NCI-H2029 treated with DMSO at 0.1 percent for 48 hours (cell line): ENCODE results near the gene NAA15.
"Not testable (repeated sequence)": the region's sequence is repeated elsewhere in the genome, so short reads cannot be mapped to it uniquely, and the experiment has no call there.

ENCODE experiments used
- DNase-seq: peaks from one replicate; lab custom pipeline; 2025; lab: John Stamatoyannopoulos, UW

NAA15 gene

DNA sequence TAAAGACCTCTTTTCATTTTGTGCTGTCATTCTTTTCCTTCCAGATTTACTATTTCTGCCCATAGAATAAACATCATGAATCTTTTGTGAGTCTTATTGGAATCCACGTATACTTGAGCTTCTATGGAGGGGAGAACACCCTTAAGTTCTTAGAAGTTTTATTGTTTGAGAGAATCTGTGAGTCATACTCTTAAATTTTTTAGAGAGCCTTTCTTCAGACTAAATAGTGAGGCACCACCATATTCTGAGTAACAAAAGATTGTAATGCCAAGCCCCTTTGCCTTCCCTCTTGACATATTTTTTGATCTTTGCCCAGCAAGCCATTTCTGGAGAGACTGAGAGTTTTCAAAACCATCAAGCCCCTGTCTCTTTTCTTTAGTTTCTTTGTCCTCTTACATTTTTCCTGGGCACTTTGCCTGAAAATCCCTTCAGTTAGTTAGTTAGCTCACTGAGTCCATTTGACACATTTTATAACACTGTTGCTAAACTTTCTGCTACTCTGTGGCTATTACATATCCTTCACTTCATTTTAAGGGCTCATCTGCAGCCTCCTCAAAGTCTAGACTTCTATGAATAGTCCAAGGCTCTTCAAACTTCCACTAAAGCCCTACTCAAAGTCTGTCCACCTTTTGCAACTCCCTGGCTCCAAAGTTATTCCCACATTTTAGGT, 66.3 kb downstream of the NAA15 start:
- no peak for DNase-seq

DNA sequence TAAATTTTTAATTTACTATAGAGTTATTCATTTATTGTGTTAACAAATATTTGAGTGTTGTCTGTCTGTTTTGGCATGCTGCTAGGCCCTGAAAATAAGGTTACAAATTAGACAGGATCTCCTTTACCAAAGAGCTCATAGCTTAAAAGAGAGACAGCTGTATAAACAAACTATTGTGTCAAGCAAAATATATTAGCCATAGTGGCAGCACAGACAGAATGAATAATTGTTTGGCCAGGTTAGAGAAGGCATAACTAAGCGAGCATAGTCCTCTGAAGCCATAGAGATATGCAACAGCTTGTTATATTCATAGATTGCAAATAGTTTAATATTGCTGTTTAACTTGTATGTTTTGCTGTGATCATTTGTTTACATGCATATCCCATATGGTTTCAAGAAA, 67.7 kb downstream of the NAA15 start:
- DNase-seq, result peak; percentile 46

DNA sequence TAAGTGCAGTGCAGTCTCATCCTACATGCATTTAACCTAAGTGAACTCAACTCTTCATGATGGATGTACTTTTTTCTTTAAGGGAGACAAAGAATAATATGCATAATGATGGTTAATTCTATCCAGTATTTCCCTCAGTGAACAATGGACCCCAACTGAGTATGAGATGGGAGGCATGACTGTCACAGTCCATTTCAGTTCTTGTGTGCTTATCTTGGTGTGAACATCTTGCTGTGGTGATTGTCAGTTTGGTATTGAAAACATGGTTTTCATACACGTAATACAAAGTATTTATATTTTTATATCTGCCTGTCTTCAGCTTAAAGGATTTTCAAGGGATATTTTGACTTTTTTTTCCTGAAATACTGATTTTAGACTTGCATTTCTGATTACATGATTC, 72.9 kb downstream of the NAA15 start:
- no peak for DNase-seq

DNA sequence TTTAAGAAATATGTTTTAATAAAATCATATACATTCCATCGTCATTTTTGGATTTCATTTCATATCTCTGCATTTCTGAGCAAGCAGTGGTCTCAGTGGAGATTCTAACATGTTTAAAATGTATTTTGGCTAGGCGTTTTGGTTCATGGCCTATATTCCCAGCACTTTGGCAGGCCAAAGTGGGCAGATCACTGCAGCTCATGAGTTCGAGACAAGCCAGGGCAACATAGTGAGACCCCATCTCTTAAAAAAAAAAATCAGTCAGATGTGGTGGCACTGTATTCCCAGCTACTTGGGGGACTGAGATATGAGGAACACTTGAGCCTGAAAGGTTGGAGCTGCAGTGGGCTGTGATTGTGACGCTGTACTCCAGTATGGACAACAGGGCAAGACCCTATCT, 85.1 kb downstream of the NAA15 start:
- no peak for DNase-seq

DNA sequence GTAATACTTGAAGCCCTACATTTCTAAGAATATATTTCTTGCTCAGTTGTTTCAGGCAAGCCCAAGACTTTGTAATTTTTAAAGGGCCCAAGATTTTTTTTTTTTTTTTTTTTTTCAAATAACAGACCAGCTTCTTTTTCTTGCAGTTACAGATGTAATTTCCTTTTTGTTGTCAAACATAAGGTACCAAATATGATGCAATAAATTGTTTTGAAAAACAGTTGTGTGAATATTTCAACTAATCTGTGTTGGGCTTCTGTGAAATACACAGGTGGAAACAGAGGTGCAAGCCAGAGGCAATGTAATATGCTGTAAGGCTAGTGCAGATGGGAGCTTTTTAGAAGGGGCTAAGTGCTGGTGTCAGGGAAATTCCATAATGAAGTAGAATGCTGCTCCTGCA, 87.8 kb downstream of the NAA15 start:
- no peak for DNase-seq

DNA sequence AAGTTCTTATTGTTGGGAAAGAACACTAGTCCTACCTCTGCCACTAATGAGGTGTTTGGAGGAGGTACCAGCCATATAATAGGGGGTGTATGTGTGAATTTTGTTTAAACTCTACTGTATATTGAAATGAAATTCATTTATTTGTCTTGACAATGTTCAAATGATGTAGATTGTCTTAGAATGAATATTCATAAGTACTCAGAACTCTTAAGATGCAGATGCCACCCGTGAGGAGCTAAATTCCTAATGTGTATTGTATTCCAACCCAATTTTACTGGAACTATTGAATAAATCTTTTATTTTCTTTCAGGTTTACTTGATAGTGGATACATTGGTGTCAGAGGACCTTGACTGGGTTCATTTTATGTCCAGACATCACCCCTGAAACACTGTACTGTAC, 88.7 kb downstream of the NAA15 start:
- DNase-seq, result no peak

DNA sequence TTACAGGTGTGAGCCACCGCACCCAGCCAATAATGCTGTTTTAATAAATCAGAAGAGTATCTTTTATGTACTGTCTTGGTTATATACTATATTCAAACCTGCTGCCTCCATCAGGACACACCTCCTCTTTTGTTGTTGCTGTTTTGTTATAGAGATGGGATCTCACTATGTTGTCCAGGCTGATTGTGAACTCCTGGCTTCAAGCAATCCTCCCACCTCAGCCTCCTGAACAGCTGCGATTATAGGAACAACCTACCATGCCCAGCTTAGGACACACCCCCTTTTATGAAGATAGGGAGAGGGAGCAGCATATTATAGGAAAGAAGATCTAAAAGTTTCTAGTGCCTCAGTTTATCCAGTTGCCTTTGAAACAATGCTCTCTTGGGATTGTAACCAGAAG, 90.4 kb downstream of the NAA15 start:
- no peak for DNase-seq

DNA sequence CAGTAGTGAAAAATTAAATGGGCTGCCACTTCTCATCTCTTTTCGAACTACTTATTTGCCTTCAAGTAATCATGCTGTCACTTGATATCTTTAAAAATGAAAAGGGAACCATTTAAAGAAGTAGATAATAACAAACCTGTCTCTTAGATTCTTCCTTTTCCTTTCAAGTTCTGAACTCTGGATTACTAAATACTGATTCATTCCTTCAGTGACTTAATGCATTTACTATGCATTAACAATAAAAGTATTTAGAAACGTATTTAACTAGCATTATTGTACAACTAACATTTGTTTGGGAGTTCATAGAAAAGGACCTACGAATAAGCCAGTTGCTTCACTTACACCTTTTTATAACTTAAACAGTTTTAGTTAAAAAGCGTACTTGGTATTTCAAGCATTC, 91.5 kb downstream of the NAA15 start:
- DNase-seq, result no peak

DNA sequence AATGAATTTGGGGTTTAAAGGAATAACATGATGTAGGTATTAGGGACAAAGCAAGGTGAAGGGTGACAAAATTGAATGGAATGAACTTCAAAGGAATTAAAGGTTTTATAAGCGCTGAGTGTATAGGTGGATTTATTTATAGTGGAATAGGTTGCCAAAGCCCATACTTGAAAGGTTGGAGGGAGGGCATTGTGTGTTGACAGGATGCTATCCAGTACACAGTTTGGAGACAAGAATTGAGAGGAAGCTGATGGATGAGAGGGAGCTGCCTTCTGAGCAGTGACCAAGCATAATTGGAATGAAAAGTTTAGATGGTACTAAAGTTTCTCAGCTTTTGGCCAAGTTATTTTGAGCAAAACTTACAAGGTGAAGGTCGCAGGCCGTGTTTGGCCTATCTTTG, 100.1 kb downstream of the NAA15 start:
- no peak for DNase-seq

DNA sequence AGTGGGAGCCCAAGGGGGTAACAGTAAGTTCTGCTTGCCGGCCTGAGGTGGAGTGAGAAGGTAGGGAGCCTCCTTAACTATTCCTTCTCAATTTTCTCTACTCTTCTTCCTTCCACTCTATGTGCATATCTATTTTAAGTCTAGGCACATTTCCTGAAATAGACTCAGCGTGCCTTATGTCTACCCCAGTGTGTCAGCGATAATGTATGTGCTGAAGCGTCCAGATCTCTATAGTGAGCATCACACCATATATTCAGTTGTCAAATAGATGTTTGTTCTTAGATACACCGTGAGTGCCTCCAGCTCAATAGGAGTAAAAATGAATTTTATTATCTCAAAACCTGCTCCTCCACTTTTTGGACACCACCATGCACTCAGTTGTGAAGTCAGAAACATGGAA, 101.1 kb downstream of the NAA15 start:
- no peak for DNase-seq

DNA sequence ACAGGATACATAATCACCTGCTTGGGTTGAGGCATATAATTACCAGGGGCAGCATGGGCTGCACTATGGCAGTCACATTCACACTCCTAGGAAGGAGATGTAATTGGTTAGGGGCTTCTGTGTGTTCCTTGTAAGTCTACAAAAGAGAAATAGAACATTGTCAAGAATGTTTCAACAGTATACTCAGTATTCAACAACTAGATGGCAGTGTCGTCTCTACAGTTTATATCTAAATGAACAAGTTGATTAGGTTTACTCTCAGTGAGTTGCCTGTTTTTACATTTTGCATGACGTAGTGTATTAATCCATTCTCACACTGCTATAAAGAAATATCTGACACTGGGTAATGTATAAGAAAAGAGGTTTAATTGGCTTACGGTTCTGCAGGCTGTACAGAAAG, 102.2 kb downstream of the NAA15 start:
- no peak for DNase-seq

DNA sequence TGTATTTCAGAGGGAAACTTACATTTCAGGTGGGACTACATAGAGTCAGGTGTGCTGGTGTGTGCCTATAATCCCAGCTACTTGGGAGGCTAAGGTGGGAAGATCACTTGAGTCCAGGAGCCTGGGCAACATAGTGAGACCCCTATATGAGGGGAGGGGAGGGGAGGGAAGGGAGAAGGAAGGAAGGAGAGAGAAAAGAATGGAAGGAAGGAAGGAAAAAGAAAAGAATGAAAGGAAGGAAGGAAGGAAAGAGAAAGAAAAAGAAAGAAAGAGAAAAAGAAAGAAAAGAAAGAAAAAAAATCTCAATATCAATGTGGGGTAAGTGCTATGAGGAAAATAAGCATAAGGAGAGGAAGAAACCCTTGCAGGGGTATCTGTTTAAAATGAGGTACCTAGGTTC, 109.0 kb downstream of the NAA15 start:
- DNase-seq, result no peak

DNA sequence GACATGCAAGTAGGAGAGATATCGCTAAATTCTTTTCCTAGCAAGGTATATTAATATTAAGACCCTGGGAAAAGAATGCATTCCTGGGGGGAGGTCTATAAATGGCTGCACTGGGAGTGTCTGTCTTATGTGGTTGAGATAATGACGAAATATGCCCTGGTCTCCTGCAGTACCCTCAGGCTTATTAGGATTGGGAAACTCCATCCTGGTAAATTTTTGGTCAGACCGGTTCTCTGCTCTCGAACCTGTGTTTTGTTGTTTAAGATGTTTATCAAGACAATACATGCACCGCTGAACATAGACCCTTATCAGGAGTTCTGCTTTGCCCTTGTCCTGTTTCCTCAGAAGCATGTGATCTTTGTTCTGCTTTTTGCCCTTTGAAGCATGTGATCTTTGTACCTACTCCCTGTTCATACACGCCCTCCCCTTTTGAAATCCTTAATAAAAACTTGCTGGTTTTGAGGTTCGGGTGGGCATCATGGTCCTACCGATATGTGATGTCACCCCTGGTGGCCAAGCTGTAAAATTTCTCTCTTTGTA, 113.4 kb downstream of the NAA15 start:
- DNase-seq, result not testable (repeated sequence)

DNA sequence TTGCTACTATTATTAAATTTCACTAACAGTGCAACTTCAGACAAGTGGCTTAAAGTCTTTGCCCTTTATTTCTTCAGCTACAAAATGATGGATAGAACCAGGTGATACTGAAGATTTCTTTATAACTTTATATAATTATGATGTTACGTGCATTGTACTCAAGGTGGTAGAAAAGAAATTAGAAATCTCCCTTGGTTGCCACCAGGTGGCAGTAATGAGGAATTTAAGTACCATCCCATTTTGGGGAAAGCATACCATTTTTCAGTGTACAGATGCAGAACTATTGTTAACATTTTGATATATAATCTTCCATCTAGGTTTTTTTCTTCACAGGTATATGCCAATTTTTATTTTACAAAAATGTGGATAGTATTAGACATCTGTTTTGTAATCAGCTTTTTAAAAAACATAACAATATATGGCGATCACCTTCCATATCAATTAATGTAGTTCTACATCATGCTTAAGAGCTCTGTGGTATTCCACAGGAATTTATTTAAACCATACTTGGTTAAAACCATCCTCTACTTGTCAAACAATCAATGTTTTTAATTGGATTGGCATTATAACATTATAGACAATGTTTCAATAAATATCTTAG, 114.9 kb downstream of the NAA15 start:
- DNase-seq, result peak; percentile 6

DNA sequence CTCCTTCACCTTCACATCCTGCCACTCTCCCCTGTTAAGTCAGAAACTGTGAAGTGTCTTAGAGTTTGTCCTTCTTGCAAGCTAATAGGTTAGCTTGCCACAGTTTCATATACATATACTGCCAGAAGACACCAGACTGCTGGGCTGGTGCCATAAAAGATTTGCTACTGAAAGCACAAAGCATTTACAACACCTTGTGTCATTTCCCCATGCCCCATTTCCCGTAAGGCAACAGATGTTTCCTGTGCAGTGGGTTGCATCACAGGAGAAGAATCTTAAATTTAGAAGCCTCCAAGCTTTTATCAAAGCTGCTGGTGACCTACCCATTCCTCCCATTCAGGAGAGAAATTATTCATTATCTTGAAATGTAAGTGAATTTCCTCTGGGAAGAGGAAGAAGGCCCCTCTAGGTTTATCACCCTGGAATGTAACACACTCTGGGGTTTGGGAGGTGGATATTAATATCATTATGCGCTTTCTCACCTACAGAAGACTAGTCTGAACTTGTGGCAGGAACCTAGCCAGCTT, 118.1 kb downstream of the NAA15 start:
- DNase-seq, result no peak

DNA sequence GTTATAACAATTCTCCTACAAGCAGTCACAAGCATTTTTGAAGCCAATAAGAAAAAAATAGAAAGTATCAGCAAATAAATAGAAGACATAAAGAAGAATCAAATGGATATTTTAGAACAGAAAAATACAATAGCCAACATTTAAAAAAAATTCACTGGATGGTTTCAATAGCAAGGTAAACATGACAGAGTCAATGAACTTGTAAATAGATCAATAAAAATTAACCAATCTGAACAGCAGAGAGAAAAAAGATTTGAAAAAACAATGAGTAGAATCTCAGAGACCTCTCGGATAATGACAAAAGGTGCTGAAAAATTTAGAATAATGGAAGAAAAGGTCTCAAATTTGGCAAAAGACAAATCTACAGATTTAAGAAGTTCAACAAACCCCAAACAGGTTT, 119.3 kb downstream of the NAA15 start:
- no peak for DNase-seq

DNA sequence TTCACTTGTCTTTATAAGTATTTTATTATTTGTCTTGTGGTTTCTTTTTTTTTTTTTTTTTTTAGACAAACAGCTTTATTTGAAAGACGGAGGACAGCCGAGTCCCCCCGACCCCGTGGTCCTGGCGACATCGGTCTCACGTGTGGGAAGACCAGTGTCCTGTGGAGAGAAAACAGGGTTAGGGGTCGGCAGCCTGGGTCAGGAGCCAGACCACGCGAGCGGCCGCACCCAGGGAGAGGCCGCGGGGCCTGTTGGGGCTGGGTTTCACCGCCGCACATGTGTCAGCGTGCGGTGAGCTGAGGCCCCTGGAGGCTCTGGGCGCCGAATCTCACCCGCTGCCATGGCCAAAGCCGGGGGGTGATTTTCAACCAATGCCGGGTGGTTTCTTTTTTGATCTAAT, 134.8 kb downstream of the NAA15 start:
- DNase-seq, result no peak

DNA sequence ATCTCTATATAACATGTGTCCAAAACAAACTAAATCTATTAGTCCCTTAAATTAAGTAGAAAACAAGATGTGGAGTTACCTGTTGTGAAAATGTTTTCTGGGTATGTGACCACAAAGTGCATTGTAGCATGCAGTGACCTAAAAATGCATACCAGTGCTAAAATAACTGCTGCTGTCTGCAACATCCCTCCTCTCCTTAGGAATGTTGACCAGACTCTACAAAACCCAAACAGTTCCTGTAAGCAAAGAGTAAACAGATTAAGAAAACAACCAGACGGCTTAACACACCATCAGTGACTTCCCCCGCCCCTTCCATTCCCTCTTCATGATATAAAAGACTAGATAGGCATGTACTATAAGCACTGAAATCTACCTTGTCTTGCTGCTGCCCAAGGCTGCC, 136.8 kb downstream of the NAA15 start:
- DNase-seq, result no peak

DNA sequence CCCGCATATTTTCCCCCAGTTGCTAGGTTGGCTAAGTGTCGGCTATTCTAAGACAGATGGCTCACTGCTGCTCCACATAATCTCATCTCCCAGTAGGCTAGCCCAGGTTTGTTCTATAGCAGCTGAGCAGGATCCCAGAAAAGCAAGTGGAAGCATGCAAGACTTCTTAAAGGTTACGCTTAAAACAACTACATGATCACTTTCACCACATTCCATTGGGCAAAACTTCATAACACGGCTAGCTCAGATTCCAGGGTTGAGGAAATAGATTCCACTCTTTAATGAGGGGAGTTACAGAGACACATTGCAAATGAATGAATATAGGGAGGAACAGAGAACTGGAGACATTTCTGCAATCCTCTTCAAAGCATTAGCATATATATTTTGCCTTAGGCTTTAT, 139.7 kb downstream of the NAA15 start:
- DNase-seq, result no peak

DNA sequence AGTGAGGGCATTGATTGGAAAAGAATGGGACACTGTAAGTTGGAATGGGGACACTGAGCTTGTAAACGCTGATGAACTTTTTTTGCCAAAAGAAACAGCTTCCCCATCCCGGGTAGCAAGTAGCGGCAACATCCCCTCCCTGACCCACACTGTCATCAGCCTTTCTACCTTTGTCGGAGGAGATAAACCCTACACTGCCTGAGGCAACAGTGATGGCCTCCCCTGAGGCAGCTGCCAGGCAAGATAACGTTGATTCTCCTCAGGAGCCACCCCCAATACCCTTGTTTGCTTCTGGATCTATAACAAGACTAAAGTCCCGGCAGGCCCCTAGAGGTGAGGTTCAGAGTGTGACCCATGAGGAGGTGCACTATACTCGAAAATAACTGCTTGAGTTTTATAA, 142.4 kb downstream of the NAA15 start:
- no peak for DNase-seq

DNA sequence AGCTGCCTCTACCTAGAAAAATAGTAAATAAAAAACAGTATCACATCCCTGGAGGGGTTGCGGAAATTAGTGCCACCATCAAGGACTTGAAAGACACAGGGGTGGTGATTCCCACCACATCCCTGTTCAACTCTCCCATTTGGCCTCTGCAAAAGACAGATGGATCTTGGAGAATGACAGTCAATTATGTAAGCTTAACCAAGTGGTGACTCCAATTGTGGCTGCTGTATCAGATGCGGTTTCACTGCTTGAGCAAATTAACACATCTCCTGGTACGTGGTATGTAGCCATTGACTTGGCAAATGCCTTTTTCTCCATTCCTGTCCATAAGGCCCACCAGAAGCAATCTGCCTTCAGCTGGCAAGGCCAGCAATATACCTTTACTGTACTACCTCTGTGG, 143.6 kb downstream of the NAA15 start:
- not testable (repeated sequence) for DNase-seq

DNA sequence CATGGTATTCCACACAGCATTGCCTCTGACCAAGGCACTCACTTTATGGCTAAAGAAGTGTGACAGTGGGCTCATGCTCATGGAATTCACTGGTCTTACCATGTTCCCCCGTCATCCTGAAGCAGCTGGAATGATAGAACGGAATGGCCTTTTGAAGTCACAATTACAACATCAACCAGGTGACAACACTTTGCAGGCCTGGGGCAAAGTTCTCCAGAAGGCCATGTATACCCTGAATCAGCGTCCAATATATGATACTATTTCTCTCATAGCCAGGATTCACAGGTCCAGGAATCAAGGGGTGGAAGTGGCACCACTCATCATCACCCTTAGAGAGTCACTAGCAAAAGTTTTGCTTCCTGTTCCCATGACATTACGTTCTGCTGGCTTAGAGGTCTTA, 145.8 kb downstream of the NAA15 start:
- not testable (repeated sequence) for DNase-seq

DNA sequence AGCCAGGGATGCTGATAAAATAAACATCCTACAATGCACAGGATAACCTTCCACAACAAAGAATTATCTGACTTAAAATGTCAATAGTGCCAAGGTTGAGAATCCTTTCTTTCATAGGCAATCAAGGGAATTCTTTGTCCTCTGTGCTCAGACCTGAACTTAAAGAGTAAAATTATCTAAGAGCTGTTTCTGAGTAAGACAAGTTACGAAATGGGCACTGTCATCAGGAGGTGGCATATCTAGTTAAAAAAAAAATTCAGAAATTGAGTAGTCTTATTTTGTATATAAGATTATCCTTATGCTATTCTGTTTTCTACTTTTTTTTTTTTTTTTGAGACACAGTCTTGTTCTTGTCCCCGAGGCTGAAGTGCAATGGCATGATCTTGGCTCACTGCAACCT, 149.3 kb downstream of the NAA15 start:
- no peak for DNase-seq

DNA sequence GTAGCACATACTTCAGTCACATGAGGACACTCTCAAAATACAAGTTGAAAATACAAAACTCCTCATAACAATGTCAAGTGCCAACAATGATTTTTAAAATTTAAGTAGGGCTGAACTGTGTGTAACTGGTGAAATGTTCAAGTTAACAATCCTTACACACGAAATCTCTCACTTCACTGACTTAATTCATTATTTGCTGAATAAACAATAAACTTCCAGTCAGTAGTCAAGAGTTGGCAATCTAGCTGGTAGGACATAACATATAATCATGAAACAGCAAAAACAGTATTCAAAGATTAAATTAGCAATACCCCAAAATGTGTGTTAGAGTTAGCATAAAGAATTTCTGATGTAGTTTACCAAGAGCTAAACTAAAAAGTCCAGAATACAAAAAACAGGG, 150.7 kb downstream of the NAA15 start:
- no peak for DNase-seq
